Neural progenitor cell (in vitro differentiated cells): Measurements from ENCODE around the gene DTNB.

Experiments
- CTCF ChIP-seq: fragments of 200-600 bp; sonication (generic); IDR thresholded peaks from 2 replicates; pipeline ENCODE4 v1.5.1; 2017; ENCODE audit warnings: antibody characterized with exemption, mild to moderate bottlenecking
- EZH2 ChIP-seq: fragments of 200-600 bp; sonication (generic); IDR thresholded peaks from 2 replicates; pipeline ENCODE4 v1.6.1; 2017; ENCODE audit warnings: antibody characterized with exemption, mild to moderate bottlenecking, moderate library complexity
- EZH2phosphoT487 ChIP-seq: fragments of 200-600 bp; sonication (generic); IDR thresholded peaks from 2 replicates; pipeline ENCODE4 v1.6.1; 2017; ENCODE audit warnings: antibody characterized with exemption

GRCh38 chr2:25587361-25587760, 86.0 kb downstream of the DTNB start:
- TF ChIP-seq CTCF: no peak
- no peak for TF ChIP-seq EZH2phosphoT487
- TF ChIP-seq EZH2: no peak
